ENCODE results near the gene PLEKHM1.

PLEKHM1 gene

GRCh38 chr17:45440161-45440778 is 50.3 kb downstream of the PLEKHM1 start:
- peak; percentile 55 for DNase-seq

- no peak for DNase-seq
These were observed 51.5 kb downstream of the PLEKHM1 start for GRCh38 chr17:45438931-45439610.

- no peak for DNase-seq
These were observed 52.8 kb downstream of the PLEKHM1 start for GRCh38 chr17:45437465-45438283.

GRCh38 chr17:45436625-45437464 is 53.7 kb downstream of the PLEKHM1 start:
- DNase-seq, result no peak

- DNase-seq, result no peak
These were observed 54.4 kb downstream of the PLEKHM1 start for GRCh38 chr17:45436161-45436560.

GRCh38 chr17:45435481-45435880 is 55.0 kb downstream of the PLEKHM1 start:
- no peak for DNase-seq

- DNase-seq, result no peak
These were observed 57.4 kb downstream of the PLEKHM1 start for GRCh38 chr17:45433159-45433535.

- peak; percentile 85 for DNase-seq
These were observed 57.9 kb downstream of the PLEKHM1 start, which contains the start of gene ARHGAP27 for GRCh38 chr17:45432405-45433158. TSS of gene ARHGAP27 (minus strand) at chr17:45432870. CDS start at chr17:45430279, 2,591 bp downstream.

GRCh38 chr17:45431531-45432404 is 58.8 kb downstream of the PLEKHM1 start:
- DNase-seq, result peak; percentile 97

- DNase-seq, result peak; percentile 94
These were observed 59.6 kb downstream of the PLEKHM1 start for GRCh38 chr17:45430738-45431530.

GRCh38 chr17:45430006-45430737 is 60.3 kb downstream of the PLEKHM1 start:
- peak; percentile 77 for DNase-seq

GRCh38 chr17:45429339-45430005 is 61.0 kb downstream of the PLEKHM1 start:
- DNase-seq, result peak; percentile 91

- peak; percentile 81 for DNase-seq
These were observed 61.6 kb downstream of the PLEKHM1 start for GRCh38 chr17:45428931-45429338.

- peak; percentile 94 for DNase-seq
These were observed 62.4 kb downstream of the PLEKHM1 start for GRCh38 chr17:45428050-45428617.

GRCh38 chr17:45427181-45427835 is 63.2 kb downstream of the PLEKHM1 start:
- no peak for DNase-seq

- DNase-seq, result no peak
These were observed 64.0 kb downstream of the PLEKHM1 start for GRCh38 chr17:45426561-45426960.

GRCh38 chr17:45425984-45426413 is 64.5 kb downstream of the PLEKHM1 start:
- no peak for DNase-seq

All from DMS53 (cell line).